Mesodermal cell (in vitro differentiated cells): ENCODE results near the gene STYX.
"Not testable (repeated sequence)": the region's sequence is repeated elsewhere in the genome, so short reads cannot be mapped to it uniquely, and the experiment has no call there.

Experiments used
- H3K27ac ChIP-seq: 2 replicates; pipeline ENCODE4 v1.7.0; 2013; ENCODE audit warnings: mild to moderate bottlenecking, low read depth, low read length, moderate library complexity; ENCODE audit not compliant: severe bottlenecking
- H3K36me3 ChIP-seq: 2 replicates; pipeline ENCODE4 v1.7.1; 2013; ENCODE audit warnings: mild to moderate bottlenecking, low read length, moderate library complexity; ENCODE audit not compliant: control insufficient read depth, insufficient read depth
- H3K4me1 ChIP-seq: one replicate; pipeline ENCODE4 v1.7.1; 2013; ENCODE audit warnings: mild to moderate bottlenecking, low read length; ENCODE audit not compliant: insufficient read depth, control insufficient read depth, poor library complexity, severe bottlenecking
- H3K4me3 ChIP-seq: 2 replicates; pipeline ENCODE4 v1.7.0; 2013; ENCODE audit warnings: low read length, control low read depth, mild to moderate bottlenecking; ENCODE audit not compliant: insufficient read depth, poor library complexity, severe bottlenecking; ENCODE audit errors: extremely low read depth
- H3K9me3 ChIP-seq: 2 replicates; pipeline ENCODE4 v1.7.1; 2013; ENCODE audit warnings: mild to moderate bottlenecking, low read length, moderate library complexity; ENCODE audit not compliant: control insufficient read depth
- WGBS, 2 experiments: methylation state at CpG; one replicate each; pipeline ENCODE4 v1.1.5; 2013; ENCODE audit warnings: missing lambda C conversion rate in 2 of 2; ENCODE audit not compliant: insufficient coverage in 2 of 2; 5-methylcytosine and 5-hydroxymethylcytosine counted together

The STYX gene

GRCh38 chr14:52759145-52759544 lies 29.2 kb downstream of the STYX start:
- Histone ChIP-seq H3K4me1 (no peaks in the 10 kb centered on the region), H3K36me3 (peaks cover 30% of the 10 kb centered on the region), H3K4me3 (no peak overlapping the region), H3K27ac (no peak overlapping the region), H3K9me3 (no peaks in the 10 kb centered on the region)
- WGBS, 2 experiments = no CpG with 5 or more reads among the region's 1 CpG

- H3K4me1 ChIP-seq, H3K27ac ChIP-seq, H3K4me3 ChIP-seq, H3K9me3 ChIP-seq: not testable (repeated sequence)
- WGBS, 2 experiments = 83 to 96% methylated on average over 1 to 4 of the region's 4 CpGs
- peaks cover 51% of the 10 kb centered on the region for H3K36me3 ChIP-seq
These were observed 33.0 kb downstream of the STYX start for GRCh38 chr14:52762923-52763322.

GRCh38 chr14:52767058-52767833 lies 37.3 kb downstream of the STYX start:
- Histone ChIP-seq H3K4me1 (no peaks in the 10 kb centered on the region), H3K27ac (no peak overlapping the region), H3K4me3 (no peak overlapping the region), H3K36me3 (peaks cover 55% of the 10 kb centered on the region), H3K9me3 (no peaks in the 10 kb centered on the region)
- WGBS, 2 experiments = 89 to 100% methylated on average over 2 of the region's 3 CpGs

- Histone ChIP-seq H3K27ac (no peak overlapping the region), H3K4me1 (no peaks in the 10 kb centered on the region), H3K36me3 (peaks cover 53% of the 10 kb centered on the region), H3K9me3 (no peaks in the 10 kb centered on the region), H3K4me3 (no peak overlapping the region)
These were observed 39.9 kb downstream of the STYX start for GRCh38 chr14:52769887-52770286.

GRCh38 chr14:52776816-52777215 lies 46.9 kb downstream of the STYX start:
- H3K4me1 ChIP-seq = no peaks in the 10 kb centered on the region
- no peaks in the 10 kb centered on the region for H3K9me3 ChIP-seq
- no peak overlapping the region for H3K27ac ChIP-seq
- no peak overlapping the region for H3K4me3 ChIP-seq
- peaks cover 46% of the 10 kb centered on the region for H3K36me3 ChIP-seq
- WGBS, 2 experiments = 94 to 98% methylated on average over 6 of the region's 7 CpGs

GRCh38 chr14:52778702-52779101 lies 48.7 kb downstream of the STYX start:
- 92 to 97% methylated on average over 5 of the region's 7 CpGs for WGBS, 2 experiments
- peaks cover 49% of the 10 kb centered on the region for H3K36me3 ChIP-seq
- no peak overlapping the region for H3K27ac ChIP-seq
- no peak overlapping the region for H3K4me3 ChIP-seq
- H3K4me1 ChIP-seq = no peaks in the 10 kb centered on the region
- H3K9me3 ChIP-seq = no peaks in the 10 kb centered on the region

- Histone ChIP-seq H3K4me3 (no peak overlapping the region), H3K4me1 (no peaks in the 10 kb centered on the region), H3K27ac (no peak overlapping the region), H3K9me3 (no peaks in the 10 kb centered on the region), H3K36me3 (peaks cover 35% of the 10 kb centered on the region)
- WGBS, 2 experiments = no CpG with 5 or more reads among the region's 1 CpG
These were observed 50.9 kb downstream of the STYX start for GRCh38 chr14:52780893-52781292.

GRCh38 chr14:52781629-52782028 lies 51.7 kb downstream of the STYX start:
- H3K27ac ChIP-seq = no peak overlapping the region
- no CpG with 5 or more reads among the region's 1 CpG for WGBS, 2 experiments
- H3K36me3 ChIP-seq = peaks cover 34% of the 10 kb centered on the region
- no peak overlapping the region for H3K4me3 ChIP-seq
- H3K9me3 ChIP-seq = no peaks in the 10 kb centered on the region
- H3K4me1 ChIP-seq = no peaks in the 10 kb centered on the region

GRCh38 chr14:52783206-52783605 lies 53.2 kb downstream of the STYX start:
- Histone ChIP-seq H3K36me3 (peaks cover 39% of the 10 kb centered on the region), H3K27ac (no peak overlapping the region), H3K9me3 (no peaks in the 10 kb centered on the region), H3K4me1 (no peaks in the 10 kb centered on the region), H3K4me3 (no peak overlapping the region)
- WGBS, 2 experiments = no CpG with 5 or more reads among the region's 1 CpG

- H3K9me3 ChIP-seq = no peaks in the 10 kb centered on the region
- no peak overlapping the region for H3K27ac ChIP-seq
- peaks cover 20% of the 10 kb centered on the region for H3K36me3 ChIP-seq
- peaks cover 4% of the 10 kb centered on the region for H3K4me1 ChIP-seq
- no peak overlapping the region for H3K4me3 ChIP-seq
These were observed 56.9 kb downstream of the STYX start for GRCh38 chr14:52786887-52787286.

- Histone ChIP-seq H3K4me1 (peaks cover 8% of the 10 kb centered on the region), H3K36me3 (peaks cover 17% of the 10 kb centered on the region), H3K27ac (no peak overlapping the region), H3K9me3 (no peaks in the 10 kb centered on the region), H3K4me3 (peak overlapping the region; percentile 74)
- 65 to 94% methylated on average over 1 to 2 of the region's 2 CpGs for WGBS, 2 experiments
These were observed 59.2 kb downstream of the STYX start for GRCh38 chr14:52789118-52789517.
